HCT116 (cell line): Measurements from ENCODE around the gene TOR1AIP2.

Experiments
- CTCF ChIP-seq, 3 experiments: fragments of 200-600 bp in 1 of 3; sonication (generic) in 1 of 3; IDR thresholded peaks in 2 of 3; conservative IDR thresholded peaks in 1 of 3; 2 replicates each; pipeline ENCODE4 v1.5.1; 2012 to 2017; ENCODE audit warnings: low read depth in 2 of 3, low read length in 2 of 3, antibody characterized with exemption in 1 of 3, borderline replicate concordance in 1 of 3, control low read depth in 1 of 3, mild to moderate bottlenecking in 1 of 3, mixed read lengths in 1 of 3, mixed run types in 1 of 3, moderate library complexity in 1 of 3; ENCODE audit not compliant: insufficient read depth in 1 of 3
- SP1 ChIP-seq: IDR thresholded peaks from 2 replicates; pipeline ENCODE4 v1.6.1; 2012; ENCODE audit warnings: low read depth

DNA sequence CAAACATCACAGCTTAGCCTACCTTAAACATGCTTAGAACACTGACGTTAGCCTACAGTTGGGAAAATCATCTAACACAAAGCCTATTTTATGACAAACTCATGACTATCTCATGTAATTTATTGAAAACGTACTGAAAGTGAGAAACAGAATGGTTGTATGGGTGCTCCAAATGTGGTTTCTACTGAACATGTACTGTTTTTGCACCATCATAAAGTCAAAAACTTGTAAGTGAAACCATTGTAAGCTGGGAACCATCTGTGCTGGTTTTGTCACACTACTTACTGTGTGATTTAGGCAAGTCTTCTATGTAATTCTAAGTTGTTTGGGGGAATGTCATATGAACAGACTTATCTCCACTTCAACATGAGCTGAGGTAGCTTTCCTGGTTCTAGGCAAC lies 55.5 kb downstream of the TOR1AIP2 start:
- TF ChIP-seq CTCF (IDR thresholded peaks at IDR 0.05 in 2 of 3, conservative IDR thresholded peaks at IDR 0.05 in 1 of 3; ENCODE audit: borderline replicate concordance in 1 of 3, insufficient read depth in 1 of 3, low read depth in 2 of 3, low read length in 2 of 3) (no peak), SP1 (no peak)
